Naive thymus-derived CD4-positive, alpha-beta T cell (primary cell): ENCODE measurements around the gene ZNF683. TPM values are rescaled to one million over a fixed set of nuclear protein-coding genes. Genes with fewer than 3 reads are reported as not detected.

Experiments used
- ATAC-seq: fragments of 150-1000 bp; cut with Tn5 transposase; 2 replicates; pipeline ENCODE4 v1.10.0; 2021; ENCODE audit warnings: mild to moderate bottlenecking, moderate library complexity
- CTCF ChIA-PET: fragments of 350-600 bp; sonication (Branson Sonifier 250); formaldehyde crosslinking; loops from one replicate; lab custom pipeline; 2021; ENCODE audit warnings: antibody characterized with exemption; lab: Charles Lee
- POLR2A ChIA-PET: fragments of 350-600 bp; sonication (Branson Sonifier 250); formaldehyde crosslinking; loops from one replicate; lab custom pipeline; 2021; ENCODE audit warnings: antibody characterized with exemption, inconsistent platforms; lab: Charles Lee
- DNase-seq, 9 donors: peaks; one replicate each; pipeline versions ENCODE4 v3.0.0 to v3.0.0-alpha.2; 2020 to 2022; ENCODE audit warnings: mixed read lengths in 1 of 9
- H3K27ac ChIP-seq: one replicate; pipeline ENCODE4 v1.7.0; 2013; ENCODE audit warnings: mild to moderate bottlenecking, low read depth, low read length, moderate library complexity
- H3K27me3 ChIP-seq, 2 donors: one replicate each; pipeline ENCODE4 v1.7.0; 2013; ENCODE audit warnings: low read length in 2 of 2, mild to moderate bottlenecking in 2 of 2, moderate library complexity in 2 of 2; ENCODE audit not compliant: control insufficient read depth in 2 of 2, insufficient read depth in 2 of 2
- H3K36me3 ChIP-seq, 3 experiments: 1 replicate in 2 of 3; 2 replicates in 1 of 3; pipeline ENCODE4 v1.7.0; 2013; ENCODE audit warnings: low read length in 3 of 3, mild to moderate bottlenecking in 3 of 3, moderate library complexity in 1 of 3; ENCODE audit not compliant: insufficient read depth in 3 of 3, control insufficient read depth in 2 of 3
- H3K4me1 ChIP-seq, 2 donors: one replicate each; pipeline ENCODE4 v1.7.0; 2013; ENCODE audit warnings: low read length in 2 of 2, mild to moderate bottlenecking in 2 of 2, moderate library complexity in 1 of 2; ENCODE audit not compliant: control insufficient read depth in 2 of 2, insufficient read depth in 2 of 2
- H3K4me3 ChIP-seq: 2 replicates; pipeline ENCODE4 v1.7.0; 2013; ENCODE audit warnings: mild to moderate bottlenecking, low read length
- H3K9me3 ChIP-seq, 3 experiments: 1 replicate in 2 of 3; 2 replicates in 1 of 3; pipeline ENCODE4 v1.7.0; 2013; ENCODE audit warnings: low read length in 3 of 3; ENCODE audit not compliant: control insufficient read depth in 2 of 3
- H3K27ac Mint-ChIP-seq, 9 donors: one replicate each; pipeline ENCODE4 v1.8.0; 2020 to 2022; ENCODE audit warnings: mixed read lengths in 9 of 9, mild to moderate bottlenecking in 8 of 9, moderate library complexity in 5 of 9, inconsistent platforms in 2 of 9
- H3K27me3 Mint-ChIP-seq, 5 donors: one replicate each; pipeline ENCODE4 v1.8.0; 2021 to 2022; ENCODE audit warnings: mixed read lengths in 5 of 5, mild to moderate bottlenecking in 1 of 5
- H3K36me3 Mint-ChIP-seq, 5 donors: one replicate each; pipeline ENCODE4 v1.8.0; 2020 to 2022; ENCODE audit warnings: mixed read lengths in 5 of 5, mild to moderate bottlenecking in 3 of 5, inconsistent platforms in 1 of 5
- H3K4me1 Mint-ChIP-seq, 7 donors: one replicate each; pipeline ENCODE4 v1.8.0; 2020 to 2022; ENCODE audit warnings: mixed read lengths in 7 of 7, mild to moderate bottlenecking in 3 of 7, inconsistent platforms in 1 of 7
- H3K4me3 Mint-ChIP-seq, 10 donors: one replicate each; pipeline ENCODE4 v1.8.0; 2020 to 2022; ENCODE audit warnings: mild to moderate bottlenecking in 10 of 10, mixed read lengths in 10 of 10, moderate library complexity in 6 of 10, inconsistent platforms in 2 of 10
- H3K9me3 Mint-ChIP-seq, 11 donors: one replicate each; pipeline ENCODE4 v1.8.0; 2020 to 2022; ENCODE audit warnings: mixed read lengths in 11 of 11, mild to moderate bottlenecking in 4 of 11, inconsistent platforms in 1 of 11, moderate library complexity in 1 of 11
- intact Hi-C, 2 donors: fragments of 100-400 bp; cut with micrococcal nuclease; formaldehyde crosslinking; loops; one replicate each; pipeline ENCODE4 v1.15.1; 2023
- polyA plus RNA-seq, 2 donors: library from polyadenylated mRNA; unstranded; fragments of 300-500 nt; fragmentation: Illumina TruSeq; gene quantifications; one replicate each; pipeline ENCODE4 v1.2.3, GENCODE V29; 2021
- total RNA-seq, 6 experiments: library from RNA in 5 of 6; stranded (reverse) in 5 of 6; gene quantifications; 1 replicate in 5 of 6; 2 replicates in 1 of 6; pipeline ENCODE4 v1.2.3 and lab custom pipeline; 2021 to 2026

ZNF683 gene
- total and polyA plus RNA-seq, 7 experiments from 2014 or later: 0.22 to 6.3 (median 0.51) TPM; not detected in 4

GRCh38 chr1:26324550-26324949, 48.0 kb downstream of the ZNF683 start:
- intact Hi-C loops: no loop called here
- Mint-ChIP-seq H3K27ac (peak overlapping the region in 8 of 9 donors; percentile 19 to 94 (median 62)), H3K4me3 (no peak overlapping the region), H3K27me3 (no peaks in the 10 kb centered on the region), H3K36me3 (peaks cover 10 to 37% (median 20%) of the 10 kb centered on the region in 5 donors), H3K9me3 (no peaks in the 10 kb centered on the region), H3K4me1 (peaks cover 21 to 46% (median 33%) of the 10 kb centered on the region in 7 donors)
- DNase-seq (no peak), ATAC-seq (no peak)
- Histone ChIP-seq H3K27me3 (no peaks in the 10 kb centered on the region), H3K9me3 (no peaks in the 10 kb centered on the region), H3K4me1 (peaks cover 27 to 34% of the 10 kb centered on the region in 2 donors), H3K27ac (peak overlapping the region; percentile 9), H3K4me3 (no peak overlapping the region), H3K36me3 (peaks cover 0 to 43% (median 20%) of the 10 kb centered on the region in 3 experiments)
- POLR2A ChIA-PET: interaction anchor here (2.4 to 35.3 kb wide), 3 partner anchors 16 to 43 kb away, joined by 9 to 1967 read pairs (median 286); partner anchors contain the start of genes SH3BGRL3 and UBXN11
- CTCF ChIA-PET: interaction anchor here (0.6 to 19.8 kb wide), 4 partner anchors 39 to 89 kb away, joined by 3 to 541 read pairs (median 5); partner anchors contain the start of gene SH3BGRL3

DNA sequence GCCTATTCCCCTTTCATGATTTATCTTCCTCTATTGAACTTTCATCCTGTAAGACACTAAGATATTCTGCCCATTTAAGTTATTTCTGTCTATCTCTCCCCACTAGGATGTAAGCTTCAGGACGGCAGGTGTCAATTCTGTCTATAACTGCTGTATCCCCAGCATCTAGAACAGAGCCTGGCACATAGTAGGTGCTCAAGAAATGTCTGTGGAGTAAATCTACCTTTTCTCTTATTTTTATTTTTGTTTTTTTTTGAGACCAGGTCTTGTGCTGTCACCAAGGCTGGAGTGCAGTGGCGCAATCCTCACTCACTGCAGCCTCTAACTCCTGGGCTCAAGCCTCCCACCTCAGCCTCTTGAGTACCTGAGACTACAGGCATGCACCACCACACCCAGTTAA, 49.2 kb downstream of the ZNF683 start:
- H3K4me3 ChIP-seq: no peak overlapping the region
- H3K36me3 Mint-ChIP-seq: peaks cover 10 to 45% (median 24%) of the 10 kb centered on the region in 5 donors
- DNase-seq: no peak
- peaks cover 27 to 34% of the 10 kb centered on the region in 2 donors for H3K4me1 ChIP-seq
- H3K9me3 Mint-ChIP-seq: no peaks in the 10 kb centered on the region
- intact Hi-C loops: no loop called here
- peaks cover 0 to 46% (median 20%) of the 10 kb centered on the region in 3 experiments for H3K36me3 ChIP-seq
- peak overlapping the region; percentile 31 for H3K27ac ChIP-seq
- no peak for ATAC-seq
- H3K4me3 Mint-ChIP-seq: peak overlapping the region in 3 of 10 donors; percentile 42 to 99 (median 79)
- CTCF ChIA-PET: interaction anchor here (1.9 to 19.8 kb wide), 3 partner anchors 40 to 68 kb away, joined by 7 to 541 read pairs (median 26); partner anchors contain the start of gene SH3BGRL3
- H3K4me1 Mint-ChIP-seq: peaks cover 24 to 53% (median 33%) of the 10 kb centered on the region in 7 donors
- no peaks in the 10 kb centered on the region for H3K27me3 Mint-ChIP-seq
- POLR2A ChIA-PET: interaction anchor here (0.6 to 35.3 kb wide), 10 partner anchors 8 to 154 kb away, joined by 3 to 1967 read pairs (median 8); partner anchors contain the start of genes SH3BGRL3, UBXN11, ZNF593 and ZNF683
- H3K27me3 ChIP-seq: no peaks in the 10 kb centered on the region
- H3K9me3 ChIP-seq: no peaks in the 10 kb centered on the region
- H3K27ac Mint-ChIP-seq: peak overlapping the region in 8 of 9 donors; percentile 34 to 94 (median 80)

GRCh38 chr1:26322042-26322331, 50.6 kb downstream of the ZNF683 start:
- H3K27ac ChIP-seq: peak overlapping the region; percentile 77
- peak overlapping the region in 5 of 10 donors; percentile 32 to 99 (median 79) for H3K4me3 Mint-ChIP-seq
- DNase-seq (no peak), ATAC-seq (no peak)
- POLR2A ChIA-PET: interaction anchor here (0.8 to 35.3 kb wide), 19 partner anchors 12 to 152 kb away, joined by 3 to 1967 read pairs (median 5); partner anchors contain the start of genes CEP85, SH3BGRL3, UBXN11 and ZNF593
- CTCF ChIA-PET: interaction anchor here (0.6 to 19.8 kb wide), 13 partner anchors 14 to 152 kb away, joined by 3 to 541 read pairs (median 4); partner anchors contain the start of genes CEP85, SH3BGRL3 and UBXN11
- H3K27ac Mint-ChIP-seq: peak overlapping the region in 7 of 9 donors; percentile 25 to 99 (median 87)
- intact Hi-C loops: loop anchor here in 1 of 2 donors (1.0 kb wide), 1 partner anchor 74 kb away; no protein-coding TSS in a partner anchor
- H3K9me3 ChIP-seq: no peaks in the 10 kb centered on the region
- peaks cover 18 to 53% (median 32%) of the 10 kb centered on the region in 5 donors for H3K36me3 Mint-ChIP-seq
- H3K4me3 ChIP-seq: peak overlapping the region; percentile 33
- no peaks in the 10 kb centered on the region for H3K27me3 Mint-ChIP-seq
- peaks cover 0 to 2% (median 0%) of the 10 kb centered on the region in 11 donors for H3K9me3 Mint-ChIP-seq
- H3K36me3 ChIP-seq: peaks cover 0 to 51% (median 20%) of the 10 kb centered on the region in 3 experiments
- peaks cover 35 to 65% (median 43%) of the 10 kb centered on the region in 7 donors for H3K4me1 Mint-ChIP-seq
- H3K4me1 ChIP-seq: peaks cover 37 to 40% of the 10 kb centered on the region in 2 donors
- H3K27me3 ChIP-seq: no peaks in the 10 kb centered on the region

- peaks cover 0 to 2% (median 0%) of the 10 kb centered on the region in 11 donors for H3K9me3 Mint-ChIP-seq
- peaks cover 42 to 45% of the 10 kb centered on the region in 2 donors for H3K4me1 ChIP-seq
- peaks cover 0 to 51% (median 20%) of the 10 kb centered on the region in 3 experiments for H3K36me3 ChIP-seq
- DNase-seq (peak; percentile 85 to 98 (median 92)), ATAC-seq (peak; percentile 93)
- POLR2A ChIA-PET: interaction anchor here (0.8 to 35.3 kb wide), 19 partner anchors 13 to 151 kb away, joined by 3 to 1967 read pairs (median 5); partner anchors contain the start of genes CEP85, SH3BGRL3, UBXN11 and ZNF593
- peak overlapping the region; percentile 79 to 99 (median 94) for H3K4me3 Mint-ChIP-seq
- H3K27me3 ChIP-seq: no peaks in the 10 kb centered on the region
- no peaks in the 10 kb centered on the region for H3K27me3 Mint-ChIP-seq
- intact Hi-C loops: loop anchor here (1.0 to 2.0 kb wide), 11 partner anchors 14 to 153 kb away; partner anchors contain the start of genes ZNF593 (in 2 of the 2), C1orf232 (in 1 of the 2) and CEP85 (in 1 of the 2)
- peak overlapping the region; percentile 98 for H3K4me3 ChIP-seq
- no peaks in the 10 kb centered on the region for H3K9me3 ChIP-seq
- H3K27ac ChIP-seq: peak overlapping the region; percentile 77
- CTCF ChIA-PET: interaction anchor here (0.6 to 19.8 kb wide), 15 partner anchors 10 to 151 kb away, joined by 3 to 541 read pairs (median 4); partner anchors contain the start of genes CEP85, SH3BGRL3 and UBXN11
- peaks cover 18 to 53% (median 32%) of the 10 kb centered on the region in 5 donors for H3K36me3 Mint-ChIP-seq
- peaks cover 40 to 70% (median 48%) of the 10 kb centered on the region in 7 donors for H3K4me1 Mint-ChIP-seq
- H3K27ac Mint-ChIP-seq: peak overlapping the region; percentile 87 to 99 (median 96)
Observed at GRCh38 chr1:26321315-26322041, 51.1 kb downstream of the ZNF683 start.

DNA sequence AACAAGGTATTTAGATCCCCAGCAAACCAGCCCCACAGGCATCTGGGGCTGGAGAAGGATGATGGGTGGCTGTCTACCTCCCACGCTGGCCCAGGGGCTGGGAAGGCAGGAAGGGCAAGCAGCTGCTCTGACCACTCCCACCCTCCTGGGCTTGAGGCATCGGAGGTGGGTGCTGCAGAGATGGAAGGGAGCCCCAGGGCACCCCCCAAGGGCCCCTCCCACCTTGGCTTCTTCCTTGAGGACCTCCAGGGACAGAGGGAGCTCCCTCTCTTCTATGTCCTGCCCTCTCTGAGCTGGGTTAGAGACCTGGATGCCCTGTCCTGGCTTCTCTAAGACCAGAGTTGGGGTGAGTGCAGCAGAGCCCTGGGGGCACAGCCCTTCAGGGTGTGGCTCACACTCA, 51.7 kb downstream of the ZNF683 start:
- Histone ChIP-seq H3K9me3 (no peaks in the 10 kb centered on the region), H3K27me3 (no peaks in the 10 kb centered on the region), H3K36me3 (peaks cover 0 to 51% (median 20%) of the 10 kb centered on the region in 3 experiments), H3K4me1 (peaks cover 47 to 51% of the 10 kb centered on the region in 2 donors), H3K4me3 (peak overlapping the region; percentile 98), H3K27ac (peak overlapping the region; percentile 77)
- ChIA-PET CTCF (interaction anchor here (0.6 to 19.8 kb wide), 10 partner anchors 10 to 111 kb away, joined by 3 to 541 read pairs (median 5); partner anchors contain the start of gene SH3BGRL3), POLR2A (interaction anchor here (0.5 to 35.3 kb wide), 11 partner anchors 12 to 151 kb away, joined by 3 to 1967 read pairs (median 12); partner anchors contain the start of genes CEP85, SH3BGRL3, UBXN11 and ZNF593)
- peak overlapping the region; percentile 87 to 99 (median 96) for H3K27ac Mint-ChIP-seq
- intact Hi-C loops: loop anchor here (1.0 to 2.0 kb wide), 10 partner anchors 14 to 152 kb away; partner anchors contain the start of genes ZNF593 (in 2 of the 2), C1orf232 (in 1 of the 2) and CEP85 (in 1 of the 2)
- H3K36me3 Mint-ChIP-seq: peaks cover 18 to 53% (median 32%) of the 10 kb centered on the region in 5 donors
- H3K4me1 Mint-ChIP-seq: peaks cover 45 to 76% (median 54%) of the 10 kb centered on the region in 7 donors
- peak overlapping the region; percentile 79 to 99 (median 95) for H3K4me3 Mint-ChIP-seq
- no peaks in the 10 kb centered on the region for H3K27me3 Mint-ChIP-seq
- peaks cover 0 to 2% (median 0%) of the 10 kb centered on the region in 11 donors for H3K9me3 Mint-ChIP-seq
- DNase-seq (peak in 1 of 9 donors; percentile 33), ATAC-seq (peak; percentile 2)
